ENCODE measurements around the gene MRPL32. TPM values are rescaled to one million over a fixed set of nuclear protein-coding genes. Genes with fewer than 3 reads are reported as not detected.

The MRPL32 gene
- total RNA-seq, 2 donors from 2014 or later: 47.2 to 62.3 TPM

GRCh38 chr7:42934291-42934690, 2.1 kb downstream of the MRPL32 start:
- H3K36me3 ChIP-seq: no peaks in the 10 kb centered on the region
- H3K4me3 ChIP-seq: no peak overlapping the region
- no peak overlapping the region for H3K9ac ChIP-seq (ENCODE audit: low read depth in 2 of 2, low read length in 2 of 2)
- no peak for TF ChIP-seq CTCF (IDR thresholded peaks at IDR 0.05)
- H3K9me3 ChIP-seq: no peaks in the 10 kb centered on the region
- intact Hi-C loops (cut with DNase I): no loop called here
- H3K27ac ChIP-seq: no peak overlapping the region
- no peak for DNase-seq
- no peaks in the 10 kb centered on the region for H3K27me3 ChIP-seq
- peaks cover 12% of the 10 kb centered on the region for H3K4me1 ChIP-seq

- H3K4me3 ChIP-seq: no peak overlapping the region
- no peak overlapping the region for H3K27ac ChIP-seq
- no peak overlapping the region for H3K9ac ChIP-seq (ENCODE audit: low read depth in 2 of 2, low read length in 2 of 2)
- TF ChIP-seq CTCF (IDR thresholded peaks at IDR 0.05): no peak
- no peaks in the 10 kb centered on the region for H3K9me3 ChIP-seq
- no peak for DNase-seq
- H3K4me1 ChIP-seq: peaks cover 5% of the 10 kb centered on the region
- H3K36me3 ChIP-seq: no peaks in the 10 kb centered on the region
- intact Hi-C loops (cut with DNase I): no loop called here
- no peaks in the 10 kb centered on the region for H3K27me3 ChIP-seq
Measured at GRCh38 chr7:42935861-42936260, 3.7 kb downstream of the MRPL32 start.

GRCh38 chr7:42939457-42940240, 7.5 kb downstream of the MRPL32 start:
- Histone ChIP-seq H3K9me3 (no peaks in the 10 kb centered on the region), H3K9ac (ENCODE audit: low read depth in 2 of 2, low read length in 2 of 2) (no peak overlapping the region), H3K27ac (no peak overlapping the region), H3K27me3 (no peaks in the 10 kb centered on the region), H3K36me3 (no peaks in the 10 kb centered on the region), H3K4me1 (no peaks in the 10 kb centered on the region), H3K4me3 (no peak overlapping the region)
- intact Hi-C loops (cut with DNase I): loop anchor here (2.0 to 10.0 kb wide), 3 partner anchors 175 to 518 kb away; partner anchors contain the start of gene HECW1
- no peak for DNase-seq
- TF ChIP-seq CTCF (IDR thresholded peaks at IDR 0.05): no peak

DNA sequence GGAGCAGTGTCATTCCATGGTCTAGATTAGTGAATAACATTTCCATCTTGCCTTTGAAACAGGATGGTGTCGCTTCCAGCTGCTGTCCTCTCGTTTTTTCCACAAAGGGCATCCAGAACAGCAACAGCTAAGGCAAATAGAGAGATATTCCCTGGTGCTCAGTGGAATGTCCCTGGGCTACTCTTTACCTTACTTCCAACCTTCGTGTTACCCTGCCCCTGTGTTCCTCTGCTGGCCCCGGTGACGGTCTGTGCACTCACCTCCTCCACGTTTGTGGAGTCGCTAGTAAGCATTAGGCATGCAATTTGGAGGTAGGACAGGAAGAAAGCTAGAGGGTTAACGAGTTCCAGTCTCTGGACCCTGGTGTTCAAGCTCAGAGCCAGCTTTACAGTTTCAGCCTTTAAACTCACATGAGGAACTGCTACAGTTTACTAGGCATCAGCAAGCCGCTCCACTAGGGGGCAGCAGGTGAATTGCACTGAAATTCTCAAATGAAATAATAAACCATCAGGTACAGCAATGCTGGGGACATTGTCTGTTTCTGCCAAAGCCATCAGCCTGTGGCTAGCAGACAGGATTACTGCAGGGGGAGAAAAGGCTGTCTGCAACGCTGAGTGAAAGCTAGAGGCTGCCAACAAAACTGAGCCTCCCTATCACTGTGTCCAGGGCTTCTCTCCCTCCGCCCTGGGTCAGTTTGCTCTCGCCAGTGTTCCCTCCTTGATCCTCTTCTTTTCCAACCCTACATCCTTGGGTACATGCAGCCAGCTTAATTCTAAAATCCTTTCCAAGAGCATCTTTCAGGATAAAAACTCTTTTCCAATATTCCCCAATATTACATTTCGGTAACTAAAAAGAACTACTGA, 9.0 kb downstream of the MRPL32 start:
- Histone ChIP-seq H3K27ac (no peak overlapping the region), H3K36me3 (no peaks in the 10 kb centered on the region), H3K4me3 (no peak overlapping the region), H3K27me3 (no peaks in the 10 kb centered on the region), H3K9ac (ENCODE audit: low read depth in 2 of 2, low read length in 2 of 2) (no peak overlapping the region), H3K9me3 (no peaks in the 10 kb centered on the region), H3K4me1 (no peaks in the 10 kb centered on the region)
- TF ChIP-seq CTCF (IDR thresholded peaks at IDR 0.05): peak; percentile 87
- intact Hi-C loops (cut with DNase I): loop anchor here (2.0 to 10.0 kb wide), 3 partner anchors 174 to 516 kb away; partner anchors contain the start of gene HECW1
- DNase-seq: peak; percentile 82

- Histone ChIP-seq H3K4me3 (no peak overlapping the region), H3K27ac (no peak overlapping the region), H3K36me3 (no peaks in the 10 kb centered on the region), H3K4me1 (no peaks in the 10 kb centered on the region), H3K27me3 (no peaks in the 10 kb centered on the region), H3K9ac (ENCODE audit: low read depth in 2 of 2, low read length in 2 of 2) (no peak overlapping the region), H3K9me3 (no peaks in the 10 kb centered on the region)
- TF ChIP-seq CTCF (IDR thresholded peaks at IDR 0.05): no peak
- intact Hi-C loops (cut with DNase I): loop anchor here (10.0 kb wide), 1 partner anchor 169 kb away; the partner anchor contains the start of gene HECW1
- no peak for DNase-seq
Measured at GRCh38 chr7:42945821-42946626, 13.8 kb downstream of the MRPL32 start.

Data from colonic mucosa (tissue), 4 donors.